ENCODE data around the gene UNC13A. TPM values are rescaled to one million over a fixed set of nuclear protein-coding genes. Genes with fewer than 3 reads are reported as not detected.

The UNC13A gene
- total RNA-seq, result 0.02 TPM in 1 of 2 replicates, not detected in the other

- intact Hi-C loops (cut with micrococcal nuclease), result no loop called here
- Mint-ChIP-seq H3K27me3 (ENCODE audit: insufficient read depth) (peaks cover 46% of the 10 kb centered on the region), H3K4me1 (ENCODE audit: low read depth) (peaks cover 9% of the 10 kb centered on the region), H3K9me3 (no peaks in the 10 kb centered on the region), H3K4me3 (no peak within 1 kb of the TSS), H3K36me3 (ENCODE audit: low read depth) (peaks cover 1% of the 10 kb centered on the region), H3K27ac (no peak within 1 kb of the TSS)
- DNase-seq (ENCODE audit: low spot score), result peak; percentile 28
Observed at GRCh38 chr19:17687857-17688784, at the start of gene UNC13A. Gene UNC13A (minus strand): TSS chr19:17688354. CDS start chr19:17688199, 155 bp downstream.

DNA sequence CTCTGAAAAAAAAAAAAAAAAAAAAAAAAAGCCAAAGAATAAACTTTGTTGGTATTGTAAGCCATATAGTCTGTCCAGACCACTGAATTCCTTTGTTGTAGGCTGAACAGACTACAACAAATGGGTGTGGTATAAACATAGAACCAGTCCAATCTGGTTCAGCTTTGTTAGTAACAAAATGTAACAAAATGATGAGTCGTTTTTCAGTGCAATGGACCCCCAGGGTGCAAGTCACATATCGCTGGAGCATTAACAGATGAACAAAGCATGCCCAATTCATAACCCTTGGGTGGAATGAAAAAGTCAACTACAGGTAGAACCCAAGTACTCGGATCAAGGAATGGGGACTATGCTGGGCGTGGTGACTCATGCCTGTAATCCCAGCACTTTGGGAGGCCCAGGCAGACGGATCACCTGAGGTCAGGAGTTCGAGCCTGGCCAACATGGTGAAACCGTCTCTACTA is 49.6 kb upstream of the UNC13A start:
- DNase-seq (ENCODE audit: low spot score), result no peak
- Mint-ChIP-seq H3K27ac (no peak overlapping the region), H3K4me3 (no peak overlapping the region), H3K36me3 (ENCODE audit: low read depth) (peaks cover 13% of the 10 kb centered on the region), H3K4me1 (ENCODE audit: low read depth) (peaks cover 12% of the 10 kb centered on the region), H3K27me3 (ENCODE audit: insufficient read depth) (no peaks in the 10 kb centered on the region), H3K9me3 (no peaks in the 10 kb centered on the region)
- intact Hi-C loops (cut with micrococcal nuclease), result no loop called here

DNA sequence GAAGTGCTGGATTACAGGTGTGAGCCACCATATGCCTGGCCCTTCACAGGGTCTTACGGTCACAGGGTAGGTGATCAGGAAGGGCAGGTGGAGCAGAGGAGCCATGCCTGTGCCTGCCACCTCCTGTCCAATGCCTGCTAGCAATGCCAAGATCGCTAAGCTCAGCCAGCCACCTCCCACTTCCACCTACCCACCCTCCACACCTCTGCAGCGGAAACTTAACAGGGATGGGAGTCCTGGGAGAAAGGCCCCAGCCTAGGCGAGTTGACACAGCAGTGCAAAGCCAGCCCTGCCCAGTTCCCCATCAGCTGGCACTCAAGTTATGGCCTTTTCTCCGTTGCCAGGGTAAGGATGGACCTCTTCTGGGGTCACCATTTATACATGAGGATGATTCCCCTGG is 47.3 kb upstream of the UNC13A start:
- Mint-ChIP-seq H3K27ac (no peak overlapping the region), H3K27me3 (ENCODE audit: insufficient read depth) (no peaks in the 10 kb centered on the region), H3K36me3 (ENCODE audit: low read depth) (peaks cover 31% of the 10 kb centered on the region), H3K4me3 (no peak overlapping the region), H3K4me1 (ENCODE audit: low read depth) (peaks cover 18% of the 10 kb centered on the region), H3K9me3 (no peaks in the 10 kb centered on the region)
- no peak for DNase-seq (ENCODE audit: low spot score)
- intact Hi-C loops (cut with micrococcal nuclease), result no loop called here

GRCh38 chr19:17734146-17734545 is 46.0 kb upstream of the UNC13A start:
- Mint-ChIP-seq H3K4me3 (no peak overlapping the region), H3K4me1 (ENCODE audit: low read depth) (peaks cover 11% of the 10 kb centered on the region), H3K36me3 (ENCODE audit: low read depth) (peaks cover 34% of the 10 kb centered on the region), H3K27ac (no peak overlapping the region), H3K27me3 (ENCODE audit: insufficient read depth) (no peaks in the 10 kb centered on the region), H3K9me3 (no peaks in the 10 kb centered on the region)
- intact Hi-C loops (cut with micrococcal nuclease), result no loop called here
- no peak for DNase-seq (ENCODE audit: low spot score)

DNA sequence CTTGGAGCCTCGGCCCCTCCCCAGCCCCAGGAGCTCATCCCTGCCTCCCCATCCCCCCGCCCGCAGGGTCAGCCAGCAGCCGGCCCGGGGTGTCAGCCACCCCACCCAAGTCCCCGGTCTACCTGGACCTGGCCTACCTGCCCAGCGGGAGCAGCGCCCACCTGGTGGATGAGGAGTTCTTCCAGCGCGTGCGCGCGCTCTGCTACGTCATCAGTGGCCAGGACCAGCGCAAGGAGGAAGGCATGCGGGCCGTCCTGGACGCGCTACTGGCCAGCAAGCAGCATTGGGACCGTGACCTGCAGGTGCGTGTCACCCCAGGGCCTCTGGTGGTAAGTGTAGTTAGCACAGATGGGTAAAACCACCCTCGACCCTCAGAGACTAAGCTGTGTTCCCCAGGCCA is 45.0 kb upstream of the UNC13A start:
- Mint-ChIP-seq H3K4me1 (ENCODE audit: low read depth) (peaks cover 5% of the 10 kb centered on the region), H3K27ac (no peak overlapping the region), H3K36me3 (ENCODE audit: low read depth) (peaks cover 32% of the 10 kb centered on the region), H3K27me3 (ENCODE audit: insufficient read depth) (no peaks in the 10 kb centered on the region), H3K4me3 (no peak overlapping the region), H3K9me3 (no peaks in the 10 kb centered on the region)
- intact Hi-C loops (cut with micrococcal nuclease), result no loop called here
- DNase-seq (ENCODE audit: low spot score), result no peak

DNA sequence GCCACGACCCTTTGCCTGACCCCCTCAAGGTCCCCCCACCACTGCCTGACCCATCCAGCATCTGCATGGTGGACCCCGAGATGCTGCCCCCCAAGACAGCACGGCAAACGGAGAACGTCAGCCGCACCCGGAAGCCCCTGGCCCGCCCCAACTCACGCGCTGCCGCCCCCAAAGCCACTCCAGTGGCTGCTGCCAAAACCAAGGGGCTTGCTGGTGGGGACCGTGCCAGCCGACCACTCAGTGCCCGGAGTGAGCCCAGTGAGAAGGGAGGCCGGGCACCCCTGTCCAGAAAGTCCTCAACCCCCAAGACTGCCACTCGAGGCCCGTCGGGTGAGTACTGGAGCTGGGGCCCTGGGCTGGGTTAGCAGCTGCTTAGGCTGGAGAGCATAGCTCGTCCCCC is 39.7 kb upstream of the UNC13A start:
- DNase-seq (ENCODE audit: low spot score), result no peak
- Mint-ChIP-seq H3K4me1 (ENCODE audit: low read depth) (peaks cover 5% of the 10 kb centered on the region), H3K4me3 (no peak overlapping the region), H3K27ac (no peak overlapping the region), H3K36me3 (ENCODE audit: low read depth) (peaks cover 29% of the 10 kb centered on the region), H3K27me3 (ENCODE audit: insufficient read depth) (no peaks in the 10 kb centered on the region), H3K9me3 (no peaks in the 10 kb centered on the region)
- intact Hi-C loops (cut with micrococcal nuclease), result no loop called here

DNA sequence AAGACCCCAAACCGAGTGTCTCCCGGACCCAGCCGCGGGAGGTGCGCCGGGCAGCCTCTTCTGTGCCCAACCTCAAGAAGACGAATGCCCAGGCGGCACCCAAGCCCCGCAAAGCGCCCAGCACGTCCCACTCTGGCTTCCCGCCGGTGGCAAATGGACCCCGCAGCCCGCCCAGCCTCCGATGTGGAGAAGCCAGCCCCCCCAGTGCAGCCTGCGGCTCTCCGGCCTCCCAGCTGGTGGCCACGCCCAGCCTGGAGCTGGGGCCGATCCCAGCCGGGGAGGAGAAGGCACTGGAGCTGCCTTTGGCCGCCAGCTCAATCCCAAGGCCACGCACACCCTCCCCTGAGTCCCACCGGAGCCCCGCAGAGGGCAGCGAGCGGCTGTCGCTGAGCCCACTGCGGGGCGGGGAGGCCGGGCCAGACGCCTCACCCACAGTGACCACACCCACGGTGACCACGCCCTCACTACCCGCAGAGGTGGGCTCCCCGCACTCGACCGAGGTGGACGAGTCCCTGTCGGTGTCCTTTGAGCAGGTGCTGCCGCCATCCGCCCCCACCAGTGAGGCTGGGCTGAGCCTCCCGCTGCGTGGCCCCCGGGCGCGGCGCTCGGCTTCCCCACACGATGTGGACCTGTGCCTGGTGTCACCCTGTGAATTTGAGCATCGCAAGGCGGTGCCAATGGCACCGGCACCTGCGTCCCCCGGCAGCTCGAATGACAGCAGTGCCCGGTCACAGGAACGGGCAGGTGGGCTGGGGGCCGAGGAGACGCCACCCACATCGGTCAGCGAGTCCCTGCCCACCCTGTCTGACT is 39.0 kb upstream of the UNC13A start:
- Mint-ChIP-seq H3K4me1 (ENCODE audit: low read depth) (peaks cover 9% of the 10 kb centered on the region), H3K27ac (no peak overlapping the region), H3K9me3 (no peaks in the 10 kb centered on the region), H3K36me3 (ENCODE audit: low read depth) (peaks cover 26% of the 10 kb centered on the region), H3K27me3 (ENCODE audit: insufficient read depth) (no peaks in the 10 kb centered on the region), H3K4me3 (no peak overlapping the region)
- no peak for DNase-seq (ENCODE audit: low spot score)
- intact Hi-C loops (cut with micrococcal nuclease), result no loop called here

DNA sequence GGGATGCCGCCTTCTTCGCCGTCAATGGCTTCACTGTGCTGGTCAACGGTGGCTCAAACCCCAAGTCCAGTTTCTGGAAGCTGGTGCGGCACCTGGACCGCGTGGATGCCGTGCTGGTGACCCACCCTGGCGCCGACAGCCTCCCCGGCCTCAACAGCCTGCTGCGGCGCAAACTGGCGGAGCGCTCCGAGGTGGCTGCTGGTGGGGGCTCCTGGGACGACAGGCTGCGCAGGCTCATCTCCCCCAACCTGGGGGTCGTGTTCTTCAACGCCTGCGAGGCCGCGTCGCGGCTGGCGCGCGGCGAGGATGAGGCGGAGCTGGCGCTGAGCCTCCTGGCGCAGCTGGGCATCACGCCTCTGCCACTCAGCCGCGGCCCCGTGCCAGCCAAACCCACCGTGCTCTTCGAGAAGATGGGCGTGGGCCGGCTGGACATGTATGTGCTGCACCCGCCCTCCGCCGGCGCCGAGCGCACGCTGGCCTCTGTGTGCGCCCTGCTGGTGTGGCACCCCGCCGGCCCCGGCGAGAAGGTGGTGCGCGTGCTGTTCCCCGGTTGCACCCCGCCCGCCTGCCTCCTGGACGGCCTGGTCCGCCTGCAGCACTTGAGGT is 38.1 kb upstream of the UNC13A start:
- Mint-ChIP-seq H3K27ac (no peak overlapping the region), H3K9me3 (no peaks in the 10 kb centered on the region), H3K4me3 (no peak overlapping the region), H3K27me3 (ENCODE audit: insufficient read depth) (no peaks in the 10 kb centered on the region), H3K36me3 (ENCODE audit: low read depth) (peaks cover 17% of the 10 kb centered on the region), H3K4me1 (ENCODE audit: low read depth) (peaks cover 16% of the 10 kb centered on the region)
- no peak for DNase-seq (ENCODE audit: low spot score)
- intact Hi-C loops (cut with micrococcal nuclease), result no loop called here

DNA sequence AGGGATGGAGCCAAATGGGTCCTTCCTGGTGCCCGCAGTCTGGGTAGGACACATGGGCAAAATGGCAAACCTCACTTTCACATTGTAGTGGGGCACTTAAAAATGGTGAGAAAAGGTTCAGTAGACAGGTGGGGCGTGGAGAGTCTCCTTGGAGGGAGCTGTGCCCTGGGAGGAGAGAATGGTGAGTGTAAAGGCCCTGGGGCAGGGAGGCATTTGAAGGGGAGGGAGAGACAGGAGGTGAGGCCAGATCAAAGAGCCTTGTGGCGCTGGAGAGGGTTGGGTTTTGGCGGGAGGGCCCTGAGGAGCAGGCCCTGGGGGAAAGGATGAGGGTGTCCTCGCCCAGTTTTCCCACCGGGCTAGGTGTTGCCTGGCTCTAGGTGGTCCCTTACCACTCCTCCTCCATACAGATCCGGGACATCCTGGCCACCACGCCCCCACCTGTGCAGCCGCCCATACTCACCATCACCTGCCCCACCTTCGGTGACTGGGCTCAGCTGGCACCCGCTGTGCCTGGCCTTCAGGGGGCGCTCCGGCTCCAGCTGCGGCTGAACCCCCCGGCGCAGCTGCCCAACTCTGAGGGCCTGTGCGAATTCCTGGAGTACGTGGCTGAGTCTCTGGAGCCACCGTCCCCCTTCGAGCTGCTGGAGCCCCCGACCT is 37.4 kb upstream of the UNC13A start:
- Mint-ChIP-seq H3K27me3 (ENCODE audit: insufficient read depth) (no peaks in the 10 kb centered on the region), H3K9me3 (no peaks in the 10 kb centered on the region), H3K4me3 (no peak overlapping the region), H3K27ac (no peak overlapping the region), H3K4me1 (ENCODE audit: low read depth) (peaks cover 20% of the 10 kb centered on the region), H3K36me3 (ENCODE audit: low read depth) (peaks cover 13% of the 10 kb centered on the region)
- intact Hi-C loops (cut with micrococcal nuclease), result no loop called here
- no peak for DNase-seq (ENCODE audit: low spot score)

DNA sequence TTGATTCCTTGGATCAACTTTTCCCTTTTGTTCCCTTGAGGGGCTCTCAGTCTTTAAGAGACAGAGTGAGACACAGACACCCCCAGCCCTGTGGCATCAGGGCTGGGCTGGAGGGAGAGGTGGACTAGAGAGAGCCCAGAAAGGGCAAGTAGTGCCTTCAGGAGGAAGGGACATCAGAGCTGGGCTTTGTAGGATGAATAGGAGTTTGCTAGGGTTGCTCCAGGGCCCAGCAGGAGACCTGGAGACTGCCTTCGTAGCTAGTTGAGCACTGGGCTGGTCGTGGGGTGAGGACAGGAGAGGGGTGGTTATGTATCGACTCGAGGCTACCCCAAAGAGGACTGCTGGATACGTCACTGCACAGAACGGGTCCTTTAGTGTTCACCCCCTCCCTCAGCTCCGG is 36.5 kb upstream of the UNC13A start:
- no peaks in the 10 kb centered on the region for H3K9me3 Mint-ChIP-seq
- no peak overlapping the region for H3K27ac Mint-ChIP-seq
- DNase-seq (ENCODE audit: low spot score), result no peak
- H3K4me1 Mint-ChIP-seq (ENCODE audit: low read depth), result peaks cover 28% of the 10 kb centered on the region
- no peaks in the 10 kb centered on the region for H3K27me3 Mint-ChIP-seq (ENCODE audit: insufficient read depth)
- peaks cover 15% of the 10 kb centered on the region for H3K36me3 Mint-ChIP-seq (ENCODE audit: low read depth)
- H3K4me3 Mint-ChIP-seq, result no peak overlapping the region
- intact Hi-C loops (cut with micrococcal nuclease), result no loop called here

- Mint-ChIP-seq H3K27ac (no peak overlapping the region), H3K4me1 (ENCODE audit: low read depth) (peaks cover 35% of the 10 kb centered on the region), H3K27me3 (ENCODE audit: insufficient read depth) (no peaks in the 10 kb centered on the region), H3K9me3 (no peaks in the 10 kb centered on the region), H3K4me3 (no peak overlapping the region), H3K36me3 (ENCODE audit: low read depth) (peaks cover 15% of the 10 kb centered on the region)
- intact Hi-C loops (cut with micrococcal nuclease), result no loop called here
- no peak for DNase-seq (ENCODE audit: low spot score)
Observed at GRCh38 chr19:17722655-17723240, 34.6 kb upstream of the UNC13A start.

DNA sequence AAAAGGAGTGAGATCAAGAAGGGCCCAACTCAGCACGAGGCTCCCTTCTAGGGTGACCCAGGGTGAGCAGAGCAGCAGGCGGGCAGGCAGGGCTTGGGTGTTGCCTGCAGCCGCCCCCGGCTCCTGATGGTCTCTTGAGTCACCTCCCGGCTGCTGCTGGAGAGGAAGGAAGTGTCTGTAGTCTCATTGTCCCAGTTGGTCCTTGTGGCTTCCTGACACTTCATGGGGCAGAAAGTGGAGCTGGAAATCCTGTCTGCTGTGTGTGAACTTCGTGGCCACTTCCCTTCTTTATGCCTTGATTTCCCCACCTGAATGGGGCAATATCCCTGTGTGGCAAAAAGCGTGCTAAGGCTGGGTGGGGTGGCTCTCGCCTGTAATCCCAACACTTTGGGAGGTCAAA is 33.7 kb upstream of the UNC13A start:
- no peaks in the 10 kb centered on the region for H3K9me3 Mint-ChIP-seq
- intact Hi-C loops (cut with micrococcal nuclease), result no loop called here
- peaks cover 15% of the 10 kb centered on the region for H3K36me3 Mint-ChIP-seq (ENCODE audit: low read depth)
- H3K4me1 Mint-ChIP-seq (ENCODE audit: low read depth), result peaks cover 43% of the 10 kb centered on the region
- no peak for DNase-seq (ENCODE audit: low spot score)
- peak overlapping the region; percentile 10 for H3K27ac Mint-ChIP-seq
- H3K27me3 Mint-ChIP-seq (ENCODE audit: insufficient read depth), result no peaks in the 10 kb centered on the region
- peak overlapping the region; percentile 91 for H3K4me3 Mint-ChIP-seq

Measured in activated T-helper 1 cell treated with anti-CD3 and anti-CD28 coated beads, Interleukin-12 subunit alpha, Interleukin-12 subunit beta, Interleukin-2, Interleukin-4 antibody, amounts not matched to agents 30 ng/mL and 10 ng/mL and 1 ng/mL, durations not matched to agents 14 hours and 24 hours and 36 hours (primary cell).